Mesodermal cell (in vitro differentiated cells): ENCODE results near the gene INPP5B.
"Not testable (repeated sequence)": the region's sequence is repeated elsewhere in the genome, so short reads cannot be mapped to it uniquely, and the experiment has no call there.

Experiments used
- H3K27ac ChIP-seq: 2 replicates; pipeline ENCODE4 v1.7.0; 2013; ENCODE audit warnings: mild to moderate bottlenecking, low read depth, low read length, moderate library complexity; ENCODE audit not compliant: severe bottlenecking
- H3K36me3 ChIP-seq: 2 replicates; pipeline ENCODE4 v1.7.1; 2013; ENCODE audit warnings: mild to moderate bottlenecking, low read length, moderate library complexity; ENCODE audit not compliant: control insufficient read depth, insufficient read depth
- H3K4me1 ChIP-seq: one replicate; pipeline ENCODE4 v1.7.1; 2013; ENCODE audit warnings: mild to moderate bottlenecking, low read length; ENCODE audit not compliant: insufficient read depth, control insufficient read depth, poor library complexity, severe bottlenecking
- H3K4me3 ChIP-seq: 2 replicates; pipeline ENCODE4 v1.7.0; 2013; ENCODE audit warnings: low read length, control low read depth, mild to moderate bottlenecking; ENCODE audit not compliant: insufficient read depth, poor library complexity, severe bottlenecking; ENCODE audit errors: extremely low read depth
- H3K9me3 ChIP-seq: 2 replicates; pipeline ENCODE4 v1.7.1; 2013; ENCODE audit warnings: mild to moderate bottlenecking, low read length, moderate library complexity; ENCODE audit not compliant: control insufficient read depth
- WGBS, 2 experiments: methylation state at CpG; one replicate each; pipeline ENCODE4 v1.1.5; 2013; ENCODE audit warnings: missing lambda C conversion rate in 2 of 2; ENCODE audit not compliant: insufficient coverage in 2 of 2; 5-methylcytosine and 5-hydroxymethylcytosine counted together

Gene INPP5B

GRCh38 chr1:37948166-37948565 is 1.3 kb upstream of the INPP5B start:
- 80 to 83% methylated on average over 1 of the region's 2 CpGs for WGBS, 2 experiments
- Histone ChIP-seq H3K27ac (no peak overlapping the region), H3K4me3 (no peak overlapping the region)

DNA sequence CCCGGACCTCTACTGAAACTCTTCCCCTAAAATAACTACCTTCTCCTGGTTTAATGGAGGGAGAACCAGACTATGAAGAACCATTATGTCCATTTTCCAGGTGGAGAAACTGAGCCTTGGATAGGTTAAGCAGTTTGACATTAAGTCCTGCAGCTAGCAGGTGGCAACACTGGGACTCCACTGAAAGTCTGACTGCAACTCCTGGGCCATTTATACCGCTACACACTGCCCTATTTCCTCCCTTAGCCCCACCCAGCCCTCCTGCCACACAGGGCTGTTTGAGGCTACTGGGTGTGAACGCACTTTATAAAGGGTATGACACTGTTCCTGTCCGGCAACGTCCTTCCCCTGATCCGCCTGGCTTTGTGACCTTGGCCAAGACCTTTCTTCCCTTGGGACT is 511 bp upstream of the INPP5B start:
- no peak overlapping the region for H3K27ac ChIP-seq
- WGBS, 2 experiments, result 86% methylated on average over 1 to 4 of the region's 6 CpGs
- H3K36me3 ChIP-seq, result peaks cover 4% of the 10 kb centered on the region
- peaks cover 13% of the 10 kb centered on the region for H3K4me1 ChIP-seq
- no peak overlapping the region for H3K4me3 ChIP-seq
- no peaks in the 10 kb centered on the region for H3K9me3 ChIP-seq

More at GRCh38 chr1:37948166-37948565, 1.3 kb upstream of the INPP5B start:
- H3K4me1 ChIP-seq, result peaks cover 13% of the 10 kb centered on the region
- H3K36me3 ChIP-seq, result peaks cover 4% of the 10 kb centered on the region
- no peaks in the 10 kb centered on the region for H3K9me3 ChIP-seq

- 80 to 82% methylated on average over 9 to 17 of the region's 23 CpGs for WGBS, 2 experiments
- H3K36me3 ChIP-seq, result peaks cover 6% of the 10 kb centered on the region
- H3K9me3 ChIP-seq, result no peaks in the 10 kb centered on the region
- peak overlapping the region; percentile 88 for H3K27ac ChIP-seq
- H3K4me1 ChIP-seq, result peaks cover 13% of the 10 kb centered on the region
- H3K4me3 ChIP-seq, result peak overlapping the region; percentile 73
Observed at GRCh38 chr1:37945743-37946702, 830 bp downstream of the INPP5B start.

GRCh38 chr1:37945251-37945650 is 1.6 kb downstream of the INPP5B start:
- Histone ChIP-seq H3K27ac (no peak overlapping the region), H3K9me3 (no peaks in the 10 kb centered on the region), H3K36me3 (peaks cover 11% of the 10 kb centered on the region), H3K4me1 (peaks cover 13% of the 10 kb centered on the region), H3K4me3 (no peak overlapping the region)
- 95 to 98% methylated on average over 3 to 4 of the region's 5 CpGs for WGBS, 2 experiments

- H3K36me3 ChIP-seq, result peaks cover 15% of the 10 kb centered on the region
- H3K4me1 ChIP-seq, result peaks cover 13% of the 10 kb centered on the region
- no peak overlapping the region for H3K27ac ChIP-seq
- no peaks in the 10 kb centered on the region for H3K9me3 ChIP-seq
- no peak overlapping the region for H3K4me3 ChIP-seq
- 91 to 92% methylated on average over 4 to 5 of the region's 5 CpGs for WGBS, 2 experiments
Observed at GRCh38 chr1:37944816-37945215, 2.0 kb downstream of the INPP5B start.

DNA sequence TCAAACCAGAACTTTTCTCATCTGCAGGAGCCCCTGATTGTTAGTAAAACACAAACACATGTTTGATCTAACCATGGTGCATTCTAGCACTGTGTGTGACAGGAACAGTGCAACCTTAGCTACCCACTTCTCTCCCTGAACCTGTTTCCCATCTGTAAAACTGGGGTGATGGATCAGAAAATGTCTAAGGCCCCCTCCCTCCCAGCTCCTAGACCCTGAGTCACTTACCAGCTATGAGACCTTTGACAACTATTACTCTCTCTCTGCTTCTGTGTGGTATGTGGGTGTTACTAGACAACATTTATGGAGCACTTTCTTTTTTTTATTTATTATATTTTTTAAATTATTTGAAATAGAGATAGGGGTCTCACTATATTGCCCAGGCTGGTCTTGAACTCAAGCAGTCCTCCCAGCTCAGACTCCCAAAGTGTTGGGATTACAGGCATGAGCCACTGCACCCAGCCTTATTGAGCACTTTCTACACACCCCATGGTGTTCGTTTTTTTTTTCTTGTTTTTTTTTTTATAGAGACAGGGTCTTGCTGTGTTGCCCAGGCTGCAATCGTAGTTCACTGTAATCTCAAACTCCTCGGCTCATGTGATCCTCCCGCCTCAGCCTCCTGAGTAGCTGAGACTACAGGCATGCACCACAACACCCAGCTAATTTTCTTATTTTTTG is 2.6 kb downstream of the INPP5B start:
- Histone ChIP-seq H3K36me3 (peaks cover 16% of the 10 kb centered on the region), H3K4me1 (peaks cover 13% of the 10 kb centered on the region), H3K4me3 (no peak overlapping the region), H3K9me3 (no peaks in the 10 kb centered on the region), H3K27ac (no peak overlapping the region)
- WGBS, 2 experiments, result 96% methylated on average over 4 of the region's 4 CpGs; no CpG with 5 or more reads in 1 of the 2 experiments

- peaks cover 33% of the 10 kb centered on the region for H3K36me3 ChIP-seq
- H3K4me3 ChIP-seq, result no peak overlapping the region
- 88 to 89% methylated on average over 3 to 4 of the region's 5 CpGs for WGBS, 2 experiments
- H3K4me1 ChIP-seq, result peaks cover 3% of the 10 kb centered on the region
- no peaks in the 10 kb centered on the region for H3K9me3 ChIP-seq
- no peak overlapping the region for H3K27ac ChIP-seq
Observed at GRCh38 chr1:37940299-37940947, 6.4 kb downstream of the INPP5B start.

DNA sequence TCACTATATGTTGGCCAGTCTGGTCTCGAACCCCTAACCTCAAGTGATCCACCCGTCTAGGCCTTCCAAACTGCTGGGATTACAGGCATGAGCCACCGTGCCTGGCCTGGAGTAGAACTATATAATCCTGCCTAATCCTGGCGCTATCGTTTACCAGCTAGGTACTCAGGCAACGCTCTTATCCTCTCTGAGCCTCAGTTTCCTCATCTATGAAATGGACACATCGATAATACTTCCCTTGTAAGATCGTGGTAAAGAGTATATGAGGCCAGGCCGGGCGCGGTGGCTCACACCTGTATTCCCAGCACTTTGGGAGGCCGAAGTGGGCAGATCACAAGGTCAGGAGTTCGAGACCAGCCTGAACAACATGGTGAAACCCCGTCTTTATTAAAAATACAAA is 10.1 kb downstream of the INPP5B start:
- H3K27ac ChIP-seq, H3K4me3 ChIP-seq, H3K4me1 ChIP-seq, H3K9me3 ChIP-seq: not testable (repeated sequence)
- 91 to 92% methylated on average over 14 of the region's 14 CpGs for WGBS, 2 experiments
- H3K36me3 ChIP-seq, result peaks cover 33% of the 10 kb centered on the region

DNA sequence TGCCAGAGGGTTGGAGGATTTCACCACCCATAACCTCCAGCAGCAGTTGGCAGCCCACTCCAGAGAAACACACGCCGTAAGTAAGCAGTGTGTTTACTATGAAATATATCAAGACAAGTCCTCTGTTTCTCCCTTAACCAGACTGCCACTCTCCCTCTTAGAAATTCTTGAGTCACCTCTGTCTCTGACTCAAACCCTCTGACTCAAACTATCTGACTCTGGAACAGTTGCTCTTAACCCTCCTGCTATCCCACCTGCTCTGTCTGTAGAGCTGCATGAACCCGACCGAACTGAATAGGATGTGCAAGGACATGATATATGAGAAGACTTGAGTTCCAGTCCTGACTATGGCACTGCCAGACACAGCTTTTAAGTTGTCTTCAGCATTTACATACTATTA is 14.1 kb downstream of the INPP5B start:
- Histone ChIP-seq H3K9me3 (no peaks in the 10 kb centered on the region), H3K4me3 (no peak overlapping the region), H3K27ac (no peak overlapping the region), H3K36me3 (peaks cover 21% of the 10 kb centered on the region), H3K4me1 (peaks cover 7% of the 10 kb centered on the region)
- WGBS, 2 experiments, result 97% methylated on average over 4 of the region's 4 CpGs; no CpG with 5 or more reads in 1 of the 2 experiments

GRCh38 chr1:37931361-37932158 is 15.3 kb downstream of the INPP5B start:
- Histone ChIP-seq H3K9me3 (no peaks in the 10 kb centered on the region), H3K27ac (no peak overlapping the region), H3K36me3 (peaks cover 21% of the 10 kb centered on the region), H3K4me3 (peak overlapping the region; percentile 66), H3K4me1 (peaks cover 7% of the 10 kb centered on the region)
- WGBS, 2 experiments, result 1% methylated on average over 50 to 59 of the region's 68 CpGs
